SU-DHL-6 (cell line): ENCODE measurements around the gene POLN.
A peak's percentile ranks its signal among the peaks of the same experiment; 100 is the strongest.

ENCODE experiments used
- H2AFZ ChIP-seq: fragments of 200-600 bp; sonication (generic); 2 replicates; pipeline ENCODE4 v1.6.1; 2014; ENCODE audit warnings: low read depth, mild to moderate bottlenecking, moderate library complexity, mixed read lengths, antibody characterized with exemption, low read length; ENCODE audit not compliant: severe bottlenecking
- H3F3A ChIP-seq: fragments of 200-600 bp; shearing (Covaris generic); 2 replicates; pipeline ENCODE4 v1.6.0; 2016; ENCODE audit warnings: antibody characterized with exemption, mild to moderate bottlenecking; ENCODE audit not compliant: insufficient read depth
- H3K27ac ChIP-seq: fragments of 200-600 bp; sonication (generic); 2 replicates; pipeline ENCODE4 v1.5.1; 2016; ENCODE audit warnings: low read depth, mild to moderate bottlenecking, low read length, moderate library complexity, mixed read lengths
- H3K27me3 ChIP-seq: fragments of 200-600 bp; sonication (generic), shearing (Covaris generic); 2 replicates; pipeline ENCODE4 v1.6.0; 2014; ENCODE audit warnings: mild to moderate bottlenecking, low read length
- H3K36me3 ChIP-seq: fragments of 200-600 bp; sonication (generic); 2 replicates; pipeline ENCODE4 v1.6.1; 2014; ENCODE audit warnings: mild to moderate bottlenecking, low read length, mixed read lengths
- H3K4me2 ChIP-seq: fragments of 300-600, 200-600 bp; shearing (Covaris generic), sonication (generic); 2 replicates; pipeline ENCODE4 v1.6.0; 2014; ENCODE audit warnings: low read length, low read depth, mild to moderate bottlenecking; ENCODE audit not compliant: poor library complexity, severe bottlenecking
- H3K4me3 ChIP-seq: fragments of 200-600 bp; sonication (generic); 2 replicates; pipeline ENCODE4 v1.5.1; 2014; ENCODE audit warnings: antibody characterized with exemption, low read length, mild to moderate bottlenecking, mixed read lengths; ENCODE audit not compliant: insufficient read depth, poor library complexity, severe bottlenecking
- H3K79me2 ChIP-seq: fragments of 200-600 bp; sonication (generic); 2 replicates; pipeline ENCODE4 v1.6.1; 2014; ENCODE audit warnings: mild to moderate bottlenecking, low read length, moderate library complexity; ENCODE audit not compliant: insufficient read depth
- H3K9ac ChIP-seq: fragments of 200-600 bp; sonication (generic); 2 replicates; pipeline ENCODE4 v1.7.0; 2014; ENCODE audit warnings: mild to moderate bottlenecking, low read length
- H3K9me2 ChIP-seq: fragments of 200-600 bp; sonication (generic); replicated peaks from 2 replicates; pipeline ENCODE4 v1.6.1; 2014; ENCODE audit warnings: low read length; ENCODE audit not compliant: insufficient read depth
- H3K9me3 ChIP-seq: fragments of 200-600 bp; sonication (generic); 2 replicates; pipeline ENCODE4 v1.6.1; 2014; ENCODE audit warnings: low read length, mixed read lengths; ENCODE audit not compliant: insufficient read depth
- H4K20me1 ChIP-seq: fragments of 200-600 bp; sonication (generic); 2 replicates; pipeline ENCODE4 v1.6.1; 2014; ENCODE audit warnings: low read depth, mild to moderate bottlenecking, antibody characterized with exemption, low read length, moderate library complexity, mixed read lengths
- CTCF ChIP-seq: fragments of 200-600 bp; sonication (generic); IDR thresholded peaks from one replicate; pipeline ENCODE4 v1.5.1; 2017; ENCODE audit warnings: antibody characterized with exemption, mild to moderate bottlenecking, low read length, moderate library complexity; ENCODE audit not compliant: insufficient read depth, poor library complexity, severe bottlenecking
- EZH2phosphoT487 ChIP-seq: fragments of 200-600 bp; sonication (generic), shearing (Covaris generic); conservative IDR thresholded peaks from 2 replicates; pipeline ENCODE4 v1.6.1; 2018; ENCODE audit warnings: mild to moderate bottlenecking, antibody characterized with exemption, low read length, moderate library complexity, mixed read lengths

The POLN gene

GRCh38 chr4:2236944-2237666, 4.8 kb downstream of the POLN start:
- Histone ChIP-seq H3F3A (peaks cover 3% of the 10 kb centered on the region; the same call in 1 of the 2 replicates), H3K79me2 (peaks cover 57% of the 10 kb centered on the region), H3K27ac (no peak overlapping the region), H4K20me1 (peaks cover 18% of the 10 kb centered on the region), H3K27me3 (no peaks in the 10 kb centered on the region), H3K9ac (no peak overlapping the region), H2AFZ (no peak overlapping the region), H3K4me2 (peak overlapping the region; percentile 81), H3K9me2 (no peaks in the 10 kb centered on the region), H3K36me3 (peaks cover 28% of the 10 kb centered on the region), H3K4me3 (no peak overlapping the region), H3K9me3 (no peaks in the 10 kb centered on the region)
- TF ChIP-seq EZH2phosphoT487 (no peak), CTCF (no peak)

GRCh38 chr4:2231082-2231481, 10.8 kb downstream of the POLN start:
- Histone ChIP-seq H3K4me2 (no peak overlapping the region), H2AFZ (no peak overlapping the region), H3K9me3 (no peaks in the 10 kb centered on the region), H3K9me2 (no peaks in the 10 kb centered on the region), H3K36me3 (peaks cover 33% of the 10 kb centered on the region), H3K79me2 (peaks cover 10% of the 10 kb centered on the region), H3F3A (peaks cover 9% of the 10 kb centered on the region; the same call in 1 of the 2 replicates), H3K27me3 (no peaks in the 10 kb centered on the region), H3K4me3 (no peak overlapping the region), H3K9ac (no peak overlapping the region), H3K27ac (no peak overlapping the region), H4K20me1 (no peaks in the 10 kb centered on the region; the same call in none of the 2 replicates)
- TF ChIP-seq CTCF (no peak), EZH2phosphoT487 (no peak)

- no peak overlapping the region for H3K27ac ChIP-seq
- TF ChIP-seq CTCF (no peak), EZH2phosphoT487 (no peak)
- no peaks in the 10 kb centered on the region; the same call in 1 of the 2 replicates for H4K20me1 ChIP-seq
- no peaks in the 10 kb centered on the region for H3K9me2 ChIP-seq
- no peak overlapping the region for H3K4me2 ChIP-seq
- H3K27me3 ChIP-seq = no peaks in the 10 kb centered on the region
- H3K79me2 ChIP-seq = no peaks in the 10 kb centered on the region
- no peak overlapping the region for H3K4me3 ChIP-seq
- H3K36me3 ChIP-seq = peaks cover 13% of the 10 kb centered on the region; the same call in 1 of the 2 replicates
- H3K9ac ChIP-seq = no peak overlapping the region
- no peaks in the 10 kb centered on the region for H3F3A ChIP-seq
- no peak overlapping the region for H2AFZ ChIP-seq
- H3K9me3 ChIP-seq = no peaks in the 10 kb centered on the region
Observed at GRCh38 chr4:2226261-2226660, 15.7 kb downstream of the POLN start.
